ENCODE measurements around the gene CEND1.

The CEND1 gene

GRCh38 chr11:827146-827896 lies 37.4 kb upstream of the CEND1 start:
- DNase-seq, result peak in 1 of 2 experiments; percentile 50

GRCh38 chr11:826836-827145 lies 36.9 kb upstream of the CEND1 start:
- DNase-seq, result peak in 1 of 2 experiments; percentile 44

- no peak for DNase-seq
Measured at GRCh38 chr11:826227-826621, 36.3 kb upstream of the CEND1 start.

GRCh38 chr11:825366-826226 lies 35.7 kb upstream of the CEND1 start:
- DNase-seq, result no peak

- DNase-seq, result no peak
Measured at GRCh38 chr11:824942-825341, 35.1 kb upstream of the CEND1 start.

GRCh38 chr11:824292-824880 lies 34.5 kb upstream of the CEND1 start:
- no peak for DNase-seq

- DNase-seq, result no peak
Measured at GRCh38 chr11:823441-824291, 33.8 kb upstream of the CEND1 start.

GRCh38 chr11:821512-822371 lies 31.9 kb upstream of the CEND1 start:
- DNase-seq, result no peak

GRCh38 chr11:820655-821511 lies 31.0 kb upstream of the CEND1 start:
- DNase-seq, result no peak

- peak; percentile 91 to 93 for DNase-seq
Measured at GRCh38 chr11:819943-820649, 30.2 kb upstream of the CEND1 start.

GRCh38 chr11:819129-819931 lies 29.4 kb upstream of the CEND1 start:
- peak; percentile 92 to 93 for DNase-seq

GRCh38 chr11:818396-819128 lies 28.7 kb upstream of the CEND1 start, which contains the start of gene PNPLA2:
Gene PNPLA2, plus strand, starts transcription at chr11:818914. Its CDS starts 805 bp downstream, at chr11:819719.
- no peak for DNase-seq

- no peak for DNase-seq
Measured at GRCh38 chr11:816433-816779, 26.5 kb upstream of the CEND1 start.

GRCh38 chr11:815675-816432 lies 26.0 kb upstream of the CEND1 start:
- no peak for DNase-seq

- DNase-seq, result peak in 1 of 2 experiments; percentile 56
Measured at GRCh38 chr11:813456-814096, 23.7 kb upstream of the CEND1 start.

- DNase-seq, result no peak
Measured at GRCh38 chr11:813072-813455, 23.2 kb upstream of the CEND1 start.

- DNase-seq, result no peak
Measured at GRCh38 chr11:812390-812789, 22.5 kb upstream of the CEND1 start.

Measured in activated T-cell treated with anti-CD3 and anti-CD28 coated beads, Interleukin-2, amount 50 U/mL, for 48 hours (primary cell).